ENCODE data around the gene DNAJB12. TPM values are rescaled to one million over a fixed set of nuclear protein-coding genes. Genes with fewer than 3 reads are reported as not detected.
A peak's percentile ranks its signal among the peaks of the same experiment; 100 is the strongest.

The DNAJB12 gene
- total and polyA plus RNA-seq, 4 donors, result 15.9 to 22.0 (median 18.9) TPM

- TF ChIP-seq EGR1 (IDR thresholded peaks at IDR 0.05; ENCODE audit: low read depth in 2 of 2) (no peak), NR2F2 (IDR thresholded peaks at IDR 0.05) (peak; percentile 32), HNF4G (IDR thresholded peaks at IDR 0.05) (peak; percentile 39), REST (IDR thresholded peaks at IDR 0.05) (no peak), GABPA (IDR thresholded peaks at IDR 0.05 in 1 of 2, conservative IDR thresholded peaks at IDR 0.05 in 1 of 2) (peak in 1 of 2 donors; percentile 29), CTCF (IDR thresholded peaks at IDR 0.05; ENCODE audit: low read depth, low read length, missing input control) (no peak), ZBTB33 (IDR thresholded peaks at IDR 0.05) (no peak), RXRA (IDR thresholded peaks at IDR 0.05) (peak; percentile 10 to 57), FOXA2 (IDR thresholded peaks at IDR 0.05) (no peak), SP1 (IDR thresholded peaks at IDR 0.05) (peak; percentile 53), FOXA1 (IDR thresholded peaks at IDR 0.05) (no peak), TAF1 (conservative IDR thresholded peaks at IDR 0.05) (no peak), RAD21 (IDR thresholded peaks at IDR 0.05) (peak; percentile 6 to 47), HNF4A (conservative IDR thresholded peaks at IDR 0.05) (peak; percentile 64 to 79), JUND (IDR thresholded peaks at IDR 0.05) (no peak)
- TF ChIP-seq, protein P1, sequence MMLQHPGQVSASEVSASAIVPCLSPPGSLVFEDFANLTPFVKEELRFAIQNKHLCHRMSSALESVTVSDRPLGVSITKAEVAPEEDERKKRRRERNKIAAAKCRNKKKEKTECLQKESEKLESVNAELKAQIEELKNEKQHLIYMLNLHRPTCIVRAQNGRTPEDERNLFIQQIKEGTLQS (IDR thresholded peaks at IDR 0.05), result peak; percentile 17
- Histone ChIP-seq H3K4me3 (ENCODE audit: low read depth in 1 of 3, low read length in 3 of 3) (peak overlapping the region in 2 of 3 donors; percentile 45 to 57), H3K9ac (ENCODE audit: low read depth in 1 of 2, low read length in 2 of 2) (peak overlapping the region; percentile 63 to 75), H3K27me3 (ENCODE audit: control insufficient read depth in 4 of 4, insufficient read depth in 4 of 4, low read length in 3 of 4) (no peaks in the 10 kb centered on the region), H3K36me3 (ENCODE audit: control insufficient read depth in 4 of 4, insufficient read depth in 3 of 4, low read depth in 1 of 4, low read length in 3 of 4) (no peaks in the 10 kb centered on the region), H3K27ac (ENCODE audit: low read depth in 1 of 2, low read length in 2 of 2) (peak overlapping the region; percentile 93 to 97), H3K9me3 (ENCODE audit: control insufficient read depth in 4 of 4, low read length in 3 of 4) (no peaks in the 10 kb centered on the region), H3K4me1 (ENCODE audit: control insufficient read depth in 4 of 4, insufficient read depth in 4 of 4, low read length in 3 of 4) (peaks cover 19 to 52% (median 47%) of the 10 kb centered on the region in 4 donors)
- DNase-seq (ENCODE audit: low spot score), result peak; percentile 87
- WGBS, result 1% methylated on average over 60 of the region's 60 CpGs
Observed at GRCh38 chr10:72319416-72320254, 35.1 kb downstream of the DNAJB12 start.

All from liver (tissue), 9 donors.